ENCODE measurements around the gene PGAP6. TPM values are rescaled to one million over a fixed set of nuclear protein-coding genes. Genes with fewer than 3 reads are reported as not detected.

Gene PGAP6
- total RNA-seq, 2 donors from 2014 or later = 104 to 115 TPM

GRCh38 chr16:377419-377951 lies 4.3 kb downstream of the PGAP6 start:
- Mint-ChIP-seq H3K36me3 (ENCODE audit: low read depth) (peaks cover 13% of the 10 kb centered on the region), H3K27me3 (ENCODE audit: insufficient read depth) (no peaks in the 10 kb centered on the region), H3K4me1 (peaks cover 10% of the 10 kb centered on the region), H3K27ac (no peak overlapping the region), H3K4me3 (no peak overlapping the region), H3K9me3 (no peaks in the 10 kb centered on the region)
- H3K36me3 ChIP-seq (ENCODE audit: control insufficient read depth, insufficient read depth, low read length) = peaks cover 22% of the 10 kb centered on the region
- no peak for DNase-seq
- H3K4me1 ChIP-seq (ENCODE audit: control insufficient read depth, insufficient read depth, low read length) = peaks cover 14% of the 10 kb centered on the region
- no peak overlapping the region for H3K9ac ChIP-seq (ENCODE audit: extremely low read depth, low read length, poor library complexity, severe bottlenecking)
- H3K27me3 ChIP-seq (ENCODE audit: control insufficient read depth, insufficient read depth, low read length, poor library complexity, severe bottlenecking) = no peaks in the 10 kb centered on the region
- no peaks in the 10 kb centered on the region for H3K9me3 ChIP-seq (ENCODE audit: control insufficient read depth, low read length)
- H3K4me3 ChIP-seq (ENCODE audit: low read length) = no peak overlapping the region
- TF ChIP-seq CTCF (conservative IDR thresholded peaks at IDR 0.05) = no peak
- no peak overlapping the region for H3K27ac ChIP-seq (ENCODE audit: low read depth, low read length)
- 92 to 95% methylated on average over 39 to 42 of the region's 42 CpGs for WGBS, 2 experiments (ENCODE audit: insufficient coverage in 1 of 2, insufficient read length in 1 of 2)

- H3K27me3 ChIP-seq (ENCODE audit: control insufficient read depth, insufficient read depth, low read length, poor library complexity, severe bottlenecking) = no peaks in the 10 kb centered on the region
- TF ChIP-seq CTCF (conservative IDR thresholded peaks at IDR 0.05) = no peak
Measured at GRCh38 chr16:376817-377418, 4.9 kb downstream of the PGAP6 start.

GRCh38 chr16:375927-376816 lies 5.6 kb downstream of the PGAP6 start:
- H3K4me1 ChIP-seq (ENCODE audit: control insufficient read depth, insufficient read depth, low read length) = peaks cover 14% of the 10 kb centered on the region
- no peaks in the 10 kb centered on the region for H3K9me3 Mint-ChIP-seq
- H3K27ac ChIP-seq (ENCODE audit: low read depth, low read length) = no peak overlapping the region
- no peaks in the 10 kb centered on the region for H3K9me3 ChIP-seq (ENCODE audit: control insufficient read depth, low read length)
- H3K27me3 Mint-ChIP-seq (ENCODE audit: insufficient read depth) = no peaks in the 10 kb centered on the region
- H3K4me3 ChIP-seq (ENCODE audit: low read length) = no peak overlapping the region
- no peak for TF ChIP-seq CTCF (conservative IDR thresholded peaks at IDR 0.05)
- H3K9ac ChIP-seq (ENCODE audit: extremely low read depth, low read length, poor library complexity, severe bottlenecking) = no peak overlapping the region
- H3K27me3 ChIP-seq (ENCODE audit: control insufficient read depth, insufficient read depth, low read length, poor library complexity, severe bottlenecking) = no peaks in the 10 kb centered on the region
- no peak for DNase-seq
- H3K36me3 Mint-ChIP-seq (ENCODE audit: low read depth) = peaks cover 13% of the 10 kb centered on the region
- H3K36me3 ChIP-seq (ENCODE audit: control insufficient read depth, insufficient read depth, low read length) = peaks cover 22% of the 10 kb centered on the region
- H3K4me3 Mint-ChIP-seq = no peak overlapping the region
- H3K4me1 Mint-ChIP-seq = peaks cover 10% of the 10 kb centered on the region
- 96 to 98% methylated on average over 38 to 44 of the region's 44 CpGs for WGBS, 2 experiments (ENCODE audit: insufficient coverage in 1 of 2, insufficient read length in 1 of 2)
- no peak overlapping the region for H3K27ac Mint-ChIP-seq

More at GRCh38 chr16:376817-377418, 4.9 kb downstream of the PGAP6 start:
- no peak overlapping the region for H3K4me3 ChIP-seq (ENCODE audit: low read length)
- H3K4me1 ChIP-seq (ENCODE audit: control insufficient read depth, insufficient read depth, low read length) = peaks cover 14% of the 10 kb centered on the region
- Mint-ChIP-seq H3K9me3 (no peaks in the 10 kb centered on the region), H3K4me1 (peaks cover 10% of the 10 kb centered on the region), H3K4me3 (no peak overlapping the region), H3K27me3 (ENCODE audit: insufficient read depth) (no peaks in the 10 kb centered on the region), H3K36me3 (ENCODE audit: low read depth) (peaks cover 13% of the 10 kb centered on the region), H3K27ac (no peak overlapping the region)
- no peak overlapping the region for H3K9ac ChIP-seq (ENCODE audit: extremely low read depth, low read length, poor library complexity, severe bottlenecking)
- peaks cover 22% of the 10 kb centered on the region for H3K36me3 ChIP-seq (ENCODE audit: control insufficient read depth, insufficient read depth, low read length)
- 95 to 97% methylated on average over 15 to 26 of the region's 26 CpGs for WGBS, 2 experiments (ENCODE audit: insufficient coverage in 1 of 2, insufficient read length in 1 of 2)
- H3K27ac ChIP-seq (ENCODE audit: low read depth, low read length) = no peak overlapping the region
- no peak for DNase-seq
- H3K9me3 ChIP-seq (ENCODE audit: control insufficient read depth, low read length) = no peaks in the 10 kb centered on the region

Measured in endodermal cell (in vitro differentiated cells).